OCI-LY7 (cell line): ENCODE data around the gene KDM2A. TPM values are rescaled to one million over a fixed set of nuclear protein-coding genes. Genes with fewer than 3 reads are reported as not detected.

ENCODE experiments used
- BruUV-seq: library from RNA; stranded (reverse); fragments of 400-500 nt; replicated peaks from 2 replicates; lab custom pipeline; 2021; lab: Mats Ljungman, UMichigan
- CTCF ChIA-PET: fragments of 300-600 bp; sonication (Branson Sonifier 250); formaldehyde crosslinking; loops from one replicate; lab custom pipeline; 2022; ENCODE audit warnings: antibody characterized with exemption; ENCODE audit not compliant: unreplicated experiment; lab: Charles Lee
- POLR2A ChIA-PET: fragments of 300-600 bp; sonication (Branson Sonifier 250); formaldehyde crosslinking; loops from one replicate; lab custom pipeline; 2022; ENCODE audit warnings: antibody characterized with exemption; lab: Charles Lee
- DNase-seq: peaks from one replicate; pipeline ENCODE4 v3.0.0-alpha.2; 2015; ENCODE audit warnings: low spot score
- H2AFZ ChIP-seq: fragments of 200-600 bp; sonication (generic), shearing (Covaris generic); 2 replicates; pipeline ENCODE4 v1.6.1; 2014; ENCODE audit warnings: mild to moderate bottlenecking, antibody characterized with exemption, low read length, moderate library complexity
- H3K27ac ChIP-seq: fragments of 200-600 bp; sonication (generic); 2 replicates; pipeline ENCODE4 v1.5.1; 2014; ENCODE audit warnings: mixed run types, low read depth, mild to moderate bottlenecking, moderate library complexity, low read length, inconsistent platforms; ENCODE audit not compliant: poor library complexity, severe bottlenecking
- H3K36me3 ChIP-seq: fragments of 200-600 bp; sonication (generic); 2 replicates; pipeline ENCODE4 v1.6.1; 2014; ENCODE audit warnings: mild to moderate bottlenecking, antibody characterized with exemption, low read length, moderate library complexity, mixed read lengths; ENCODE audit not compliant: insufficient read depth
- H3K4me1 ChIP-seq: fragments of 200-600 bp; sonication (generic); 2 replicates; pipeline ENCODE4 v1.5.1; 2014; ENCODE audit warnings: mild to moderate bottlenecking, low read length; ENCODE audit not compliant: insufficient read depth, poor library complexity, severe bottlenecking
- H3K4me2 ChIP-seq: fragments of 200-600 bp; sonication (generic); 2 replicates; pipeline ENCODE4 v1.6.1; 2014; ENCODE audit warnings: mild to moderate bottlenecking, low read length
- H3K4me3 ChIP-seq: fragments of 200-600 bp; sonication (generic); 2 replicates; pipeline ENCODE4 v1.5.1; 2014; ENCODE audit warnings: mild to moderate bottlenecking, low read depth, low read length; ENCODE audit not compliant: poor library complexity, severe bottlenecking
- H3K79me2 ChIP-seq: fragments of 200-600 bp; sonication (generic); 2 replicates; pipeline ENCODE4 v1.6.1; 2016; ENCODE audit warnings: low read depth, mild to moderate bottlenecking, low read length, moderate library complexity, mixed read lengths; ENCODE audit not compliant: insufficient read depth
- H3K9me2 ChIP-seq: fragments of 200-600 bp; sonication (generic); 2 replicates; pipeline ENCODE4 v1.6.1; 2016; ENCODE audit warnings: mild to moderate bottlenecking, low read length, mixed read lengths; ENCODE audit not compliant: insufficient read depth
- H3K9me3 ChIP-seq: fragments of 200-600 bp; sonication (generic); 2 replicates; pipeline ENCODE4 v1.6.1; 2014; ENCODE audit warnings: mild to moderate bottlenecking, mixed run types, low read length, mixed read lengths
- H4K20me1 ChIP-seq: fragments of 200-600 bp; sonication (generic); 2 replicates; pipeline ENCODE4 v1.6.1; 2014; ENCODE audit warnings: mild to moderate bottlenecking, antibody characterized with exemption, low read length, moderate library complexity, mixed read lengths; ENCODE audit not compliant: insufficient read depth
- EZH2phosphoT487 ChIP-seq: fragments of 200-600 bp; sonication (generic); IDR thresholded peaks from 2 replicates; pipeline ENCODE4 v1.6.1; 2018; ENCODE audit warnings: low read depth, borderline replicate concordance, mild to moderate bottlenecking, mixed run types, antibody characterized with exemption, low read length, moderate library complexity, mixed read lengths
- intact Hi-C: fragments of 100-400 bp; cut with micrococcal nuclease; formaldehyde crosslinking; loops from one replicate; pipeline ENCODE4 v1.10.0; 2022; ENCODE audit not compliant: unreplicated experiment
- total RNA-seq, 2 experiments: library from RNA; depleted of rRNA in 1 of 2; stranded (reverse); fragments of >200 nt in 1 of 2; shearing (Covaris generic) in 1 of 2; gene quantifications; 2 replicates each; pipeline ENCODE4 v1.2.3, GENCODE V29; 2014 to 2022
- TF ChIP-seq, protein P1 (sequence below): fragments of 200-600 bp; sonication (generic); conservative IDR thresholded peaks from 2 replicates; pipeline ENCODE4 v1.5.1; 2014; ENCODE audit warnings: mild to moderate bottlenecking, antibody characterized with exemption, low read length, moderate library complexity, mixed read lengths

KDM2A gene
- total RNA-seq, 2 experiments from 2014 or later: 31.7 to 66.2 TPM

DNA sequence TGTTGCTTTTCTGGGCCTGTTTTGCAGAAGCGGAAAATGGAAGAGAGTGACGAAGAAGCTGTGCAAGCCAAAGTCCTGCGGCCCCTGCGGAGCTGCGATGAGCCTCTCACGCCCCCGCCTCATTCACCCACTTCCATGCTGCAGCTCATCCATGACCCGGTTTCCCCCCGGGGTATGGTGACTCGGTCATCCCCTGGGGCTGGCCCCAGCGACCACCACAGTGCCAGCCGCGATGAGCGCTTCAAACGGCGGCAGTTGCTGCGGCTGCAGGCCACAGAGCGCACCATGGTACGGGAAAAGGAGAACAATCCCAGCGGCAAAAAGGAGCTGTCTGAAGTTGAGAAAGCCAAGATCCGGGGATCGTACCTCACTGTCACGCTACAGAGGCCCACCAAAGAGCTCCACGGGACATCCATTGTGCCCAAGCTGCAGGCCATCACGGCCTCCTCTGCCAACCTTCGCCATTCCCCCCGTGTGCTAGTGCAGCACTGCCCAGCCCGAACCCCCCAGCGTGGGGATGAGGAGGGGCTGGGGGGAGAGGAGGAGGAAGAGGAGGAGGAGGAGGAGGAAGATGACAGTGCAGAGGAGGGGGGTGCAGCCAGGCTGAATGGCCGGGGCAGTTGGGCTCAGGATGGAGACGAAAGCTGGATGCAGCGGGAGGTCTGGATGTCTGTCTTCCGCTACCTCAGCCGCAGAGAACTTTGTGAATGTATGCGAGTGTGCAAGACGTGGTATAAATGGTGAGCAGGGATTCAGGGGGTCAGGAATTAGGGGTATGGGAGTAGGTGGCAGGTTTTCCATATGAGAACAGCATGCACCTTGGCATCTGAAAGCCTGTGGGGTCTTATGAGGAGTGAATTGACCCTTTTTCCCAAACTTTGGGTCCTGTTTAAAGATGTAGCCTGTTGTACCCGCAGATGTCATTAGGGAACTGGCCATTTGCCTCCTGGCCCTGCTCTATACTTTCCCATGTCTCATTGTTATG is 131.3 kb downstream of the KDM2A start:
- TF ChIP-seq, protein P1, sequence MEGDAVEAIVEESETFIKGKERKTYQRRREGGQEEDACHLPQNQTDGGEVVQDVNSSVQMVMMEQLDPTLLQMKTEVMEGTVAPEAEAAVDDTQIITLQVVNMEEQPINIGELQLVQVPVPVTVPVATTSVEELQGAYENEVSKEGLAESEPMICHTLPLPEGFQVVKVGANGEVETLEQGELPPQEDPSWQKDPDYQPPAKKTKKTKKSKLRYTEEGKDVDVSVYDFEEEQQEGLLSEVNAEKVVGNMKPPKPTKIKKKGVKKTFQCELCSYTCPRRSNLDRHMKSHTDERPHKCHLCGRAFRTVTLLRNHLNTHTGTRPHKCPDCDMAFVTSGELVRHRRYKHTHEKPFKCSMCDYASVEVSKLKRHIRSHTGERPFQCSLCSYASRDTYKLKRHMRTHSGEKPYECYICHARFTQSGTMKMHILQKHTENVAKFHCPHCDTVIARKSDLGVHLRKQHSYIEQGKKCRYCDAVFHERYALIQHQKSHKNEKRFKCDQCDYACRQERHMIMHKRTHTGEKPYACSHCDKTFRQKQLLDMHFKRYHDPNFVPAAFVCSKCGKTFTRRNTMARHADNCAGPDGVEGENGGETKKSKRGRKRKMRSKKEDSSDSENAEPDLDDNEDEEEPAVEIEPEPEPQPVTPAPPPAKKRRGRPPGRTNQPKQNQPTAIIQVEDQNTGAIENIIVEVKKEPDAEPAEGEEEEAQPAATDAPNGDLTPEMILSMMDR: no peak
- TF ChIP-seq EZH2phosphoT487: no peak
- H3K9me3 ChIP-seq: no peaks in the 10 kb centered on the region
- no peak for DNase-seq
- ChIA-PET POLR2A (no interaction called here), CTCF (no interaction called here)
- no peaks in the 10 kb centered on the region for H4K20me1 ChIP-seq
- H3K4me1 ChIP-seq: no peaks in the 10 kb centered on the region
- no peak overlapping the region for H2AFZ ChIP-seq
- H3K36me3 ChIP-seq: peaks cover 99% of the 10 kb centered on the region
- no TSS peak for BruUV-seq
- H3K4me3 ChIP-seq: no peak overlapping the region
- intact Hi-C loops: no loop called here
- H3K27ac ChIP-seq: no peak overlapping the region
- H3K4me2 ChIP-seq: no peak overlapping the region
- no peaks in the 10 kb centered on the region for H3K79me2 ChIP-seq
- H3K9me2 ChIP-seq: no peaks in the 10 kb centered on the region

- Histone ChIP-seq H3K4me3 (no peak overlapping the region), H3K4me2 (no peak overlapping the region), H3K27ac (no peak overlapping the region), H3K79me2 (no peaks in the 10 kb centered on the region), H4K20me1 (no peaks in the 10 kb centered on the region), H3K4me1 (no peaks in the 10 kb centered on the region), H3K36me3 (peaks cover 99% of the 10 kb centered on the region), H3K9me2 (no peaks in the 10 kb centered on the region), H3K9me3 (no peaks in the 10 kb centered on the region), H2AFZ (no peak overlapping the region)
- TF ChIP-seq, protein P1: no peak
- no peak for TF ChIP-seq EZH2phosphoT487
- POLR2A ChIA-PET: no interaction called here
- no peak for DNase-seq
- BruUV-seq: no TSS peak
- CTCF ChIA-PET: no interaction called here
- intact Hi-C loops: no loop called here
Observed at GRCh38 chr11:67251841-67252240, 132.8 kb downstream of the KDM2A start.

- Histone ChIP-seq H4K20me1 (no peaks in the 10 kb centered on the region), H3K4me2 (no peak overlapping the region), H2AFZ (no peak overlapping the region), H3K4me1 (no peaks in the 10 kb centered on the region), H3K27ac (no peak overlapping the region), H3K9me3 (no peaks in the 10 kb centered on the region), H3K36me3 (peaks cover 95% of the 10 kb centered on the region), H3K79me2 (no peaks in the 10 kb centered on the region), H3K4me3 (no peak overlapping the region), H3K9me2 (no peaks in the 10 kb centered on the region)
- ChIA-PET CTCF (interaction anchor here (1.1 kb wide), 1 partner anchor 13 kb away, joined by 4 read pairs; no protein-coding TSS in a partner anchor), POLR2A (interaction anchor here (0.6 to 1.1 kb wide), 3 partner anchors 9 to 69 kb away, joined by 3 to 4 read pairs (median 3); no protein-coding TSS in a partner anchor)
- DNase-seq: peak; percentile 59
- no TSS peak for BruUV-seq
- TF ChIP-seq EZH2phosphoT487: no peak
- TF ChIP-seq, protein P1: peak; percentile 72
- intact Hi-C loops: no loop called here
Observed at GRCh38 chr11:67252831-67253239, 133.8 kb downstream of the KDM2A start.
